Chondrocyte (in vitro differentiated cells): ENCODE data around the gene CEP162. TPM values are rescaled to one million over a fixed set of nuclear protein-coding genes. Genes with fewer than 3 reads are reported as not detected.
"Not testable (repeated sequence)": the region's sequence is repeated elsewhere in the genome, so short reads cannot be mapped to it uniquely, and the experiment has no call there.

Experiments used
- DNase-seq: peaks from one replicate; pipeline ENCODE4 v3.0.0; 2021; ENCODE audit warnings: mixed read lengths, low spot score
- H3K27ac Mint-ChIP-seq: one replicate; pipeline ENCODE4 v1.8.0; 2021; ENCODE audit warnings: mild to moderate bottlenecking, moderate library complexity, mixed read lengths; ENCODE audit not compliant: unreplicated experiment
- H3K27me3 Mint-ChIP-seq: 2 replicates; pipeline ENCODE4 v1.8.0; 2021; ENCODE audit warnings: low read depth, mixed read lengths
- H3K36me3 Mint-ChIP-seq: 2 replicates; pipeline ENCODE4 v1.8.0; 2021; ENCODE audit warnings: low read depth, mixed read lengths
- H3K4me1 Mint-ChIP-seq: 2 replicates; pipeline ENCODE4 v1.8.0; 2021; ENCODE audit warnings: low read depth, mild to moderate bottlenecking, mixed read lengths
- H3K4me3 Mint-ChIP-seq: one replicate; pipeline ENCODE4 v1.8.0; 2021; ENCODE audit warnings: mild to moderate bottlenecking, moderate library complexity, mixed read lengths; ENCODE audit not compliant: unreplicated experiment
- H3K9me3 Mint-ChIP-seq: 2 replicates; pipeline ENCODE4 v1.8.0; 2021; ENCODE audit warnings: low read depth, mixed read lengths
- total RNA-seq: library from RNA; stranded (reverse); gene quantifications from 3 replicates; pipeline ENCODE4 v1.2.1, GENCODE V29; 2021
- TF ChIP-seq, protein P1 (sequence below): fragments of 200-600 bp; sonication (generic); IDR thresholded peaks from 2 replicates; pipeline ENCODE4 v1.5.0; 2021; ENCODE audit warnings: antibody characterized with exemption, mild to moderate bottlenecking, moderate library complexity

The CEP162 gene
- total RNA-seq, 1 donor from 2014 or later, result 5.1 TPM

DNA sequence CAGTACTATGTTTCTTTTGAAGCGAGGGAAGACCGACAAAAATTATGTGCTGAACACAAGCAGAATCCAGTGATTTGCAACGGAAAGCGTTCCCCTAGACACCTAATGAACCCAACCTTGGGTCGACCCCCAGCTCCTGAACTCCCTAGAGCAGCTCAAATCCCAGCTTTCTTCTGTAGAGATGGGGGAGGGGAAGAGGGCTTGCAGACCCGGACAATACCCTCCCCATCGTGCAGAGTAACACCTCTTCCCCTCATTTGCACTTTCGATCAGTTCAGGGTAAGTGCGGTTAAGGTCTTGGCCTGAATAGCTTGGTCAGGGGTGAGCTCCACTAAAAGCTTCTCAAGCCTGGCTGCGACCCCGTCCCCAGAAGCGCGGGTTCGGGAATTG lies 404 bp downstream of the CEP162 start:
- peak overlapping the region; percentile 89 for H3K27ac Mint-ChIP-seq

DNA sequence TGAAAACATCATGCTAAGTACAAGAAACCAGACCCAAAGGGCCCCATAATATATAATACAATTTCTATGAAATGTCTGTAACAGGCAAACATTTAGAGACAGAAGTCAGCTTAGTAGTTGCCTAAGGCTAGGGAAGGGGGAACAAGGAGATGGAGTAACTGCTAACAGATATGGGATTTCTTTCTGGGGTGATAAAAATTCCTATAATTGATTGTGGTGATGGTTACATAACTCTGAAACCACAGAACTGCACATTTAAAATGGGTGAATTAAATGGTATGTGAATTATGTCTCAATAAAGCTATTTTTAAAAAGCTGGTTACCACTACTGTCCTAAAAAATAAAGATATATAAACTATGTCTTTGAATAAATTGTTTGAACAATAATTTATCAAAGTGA lies 3.2 kb downstream of the CEP162 start:
- peaks cover 18% of the 10 kb centered on the region for H3K4me1 Mint-ChIP-seq
- no peak for DNase-seq
- TF ChIP-seq, protein P1, sequence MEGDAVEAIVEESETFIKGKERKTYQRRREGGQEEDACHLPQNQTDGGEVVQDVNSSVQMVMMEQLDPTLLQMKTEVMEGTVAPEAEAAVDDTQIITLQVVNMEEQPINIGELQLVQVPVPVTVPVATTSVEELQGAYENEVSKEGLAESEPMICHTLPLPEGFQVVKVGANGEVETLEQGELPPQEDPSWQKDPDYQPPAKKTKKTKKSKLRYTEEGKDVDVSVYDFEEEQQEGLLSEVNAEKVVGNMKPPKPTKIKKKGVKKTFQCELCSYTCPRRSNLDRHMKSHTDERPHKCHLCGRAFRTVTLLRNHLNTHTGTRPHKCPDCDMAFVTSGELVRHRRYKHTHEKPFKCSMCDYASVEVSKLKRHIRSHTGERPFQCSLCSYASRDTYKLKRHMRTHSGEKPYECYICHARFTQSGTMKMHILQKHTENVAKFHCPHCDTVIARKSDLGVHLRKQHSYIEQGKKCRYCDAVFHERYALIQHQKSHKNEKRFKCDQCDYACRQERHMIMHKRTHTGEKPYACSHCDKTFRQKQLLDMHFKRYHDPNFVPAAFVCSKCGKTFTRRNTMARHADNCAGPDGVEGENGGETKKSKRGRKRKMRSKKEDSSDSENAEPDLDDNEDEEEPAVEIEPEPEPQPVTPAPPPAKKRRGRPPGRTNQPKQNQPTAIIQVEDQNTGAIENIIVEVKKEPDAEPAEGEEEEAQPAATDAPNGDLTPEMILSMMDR, result no peak
- H3K4me3 Mint-ChIP-seq, result no peak overlapping the region
- no peaks in the 10 kb centered on the region for H3K9me3 Mint-ChIP-seq
- no peak overlapping the region for H3K27ac Mint-ChIP-seq
- H3K27me3 Mint-ChIP-seq, result peaks cover 4% of the 10 kb centered on the region
- no peaks in the 10 kb centered on the region for H3K36me3 Mint-ChIP-seq

More for the DNA sequence above, 404 bp downstream of the CEP162 start:
- DNase-seq, result no peak
- Mint-ChIP-seq H3K9me3 (no peaks in the 10 kb centered on the region), H3K27me3 (peaks cover 22% of the 10 kb centered on the region), H3K4me1 (peaks cover 18% of the 10 kb centered on the region), H3K36me3 (no peaks in the 10 kb centered on the region), H3K4me3 (peak overlapping the region; percentile 96)
- TF ChIP-seq, protein P1, result no peak

DNA sequence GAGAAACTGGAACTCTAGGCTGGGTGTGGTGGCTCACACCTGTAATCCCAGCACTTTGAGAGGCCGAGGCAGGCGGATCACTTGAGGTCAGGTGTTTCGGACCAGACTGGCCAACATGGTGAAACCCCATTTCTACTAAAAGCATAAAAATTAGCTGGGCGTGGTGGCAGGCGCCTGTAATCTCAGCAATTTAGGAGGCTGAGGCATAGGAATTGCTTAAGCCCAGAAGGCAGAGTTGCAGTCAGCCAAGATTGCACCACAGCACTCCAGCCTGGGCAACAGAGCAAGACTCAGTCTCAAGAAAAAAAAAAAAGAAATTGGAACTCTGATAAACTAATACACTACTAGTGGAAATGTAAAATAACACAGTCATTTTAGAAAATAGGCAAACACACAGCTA lies 3.8 kb downstream of the CEP162 start:
- H3K27me3 Mint-ChIP-seq, H3K4me3 Mint-ChIP-seq, H3K27ac Mint-ChIP-seq, DNase-seq, H3K36me3 Mint-ChIP-seq, H3K9me3 Mint-ChIP-seq: not testable (repeated sequence)
- H3K4me1 Mint-ChIP-seq, result peaks cover 18% of the 10 kb centered on the region

DNA sequence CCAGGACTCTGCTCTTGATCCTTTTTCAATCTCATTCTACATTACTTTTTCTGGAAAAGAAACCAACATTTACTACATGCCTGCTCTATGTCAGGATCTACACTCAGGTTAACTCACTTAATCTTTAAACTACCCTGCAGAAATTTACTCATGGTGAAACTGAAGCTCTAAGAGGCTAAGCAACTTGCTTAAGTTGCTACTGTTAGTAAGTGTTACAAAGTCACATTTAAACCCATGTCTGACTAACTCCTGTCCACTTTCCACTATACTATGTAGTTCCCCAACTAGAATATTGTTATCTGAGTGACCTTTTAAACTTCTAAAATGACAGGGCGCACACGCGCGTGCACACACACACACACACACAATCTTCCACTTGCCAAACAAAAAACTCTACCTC lies 5.0 kb downstream of the CEP162 start:
- Mint-ChIP-seq H3K27ac (no peak overlapping the region), H3K36me3 (no peaks in the 10 kb centered on the region), H3K4me3 (no peak overlapping the region), H3K4me1 (peaks cover 15% of the 10 kb centered on the region), H3K9me3 (no peaks in the 10 kb centered on the region), H3K27me3 (no peaks in the 10 kb centered on the region)
- DNase-seq, result no peak
- TF ChIP-seq, protein P1, result no peak

DNA sequence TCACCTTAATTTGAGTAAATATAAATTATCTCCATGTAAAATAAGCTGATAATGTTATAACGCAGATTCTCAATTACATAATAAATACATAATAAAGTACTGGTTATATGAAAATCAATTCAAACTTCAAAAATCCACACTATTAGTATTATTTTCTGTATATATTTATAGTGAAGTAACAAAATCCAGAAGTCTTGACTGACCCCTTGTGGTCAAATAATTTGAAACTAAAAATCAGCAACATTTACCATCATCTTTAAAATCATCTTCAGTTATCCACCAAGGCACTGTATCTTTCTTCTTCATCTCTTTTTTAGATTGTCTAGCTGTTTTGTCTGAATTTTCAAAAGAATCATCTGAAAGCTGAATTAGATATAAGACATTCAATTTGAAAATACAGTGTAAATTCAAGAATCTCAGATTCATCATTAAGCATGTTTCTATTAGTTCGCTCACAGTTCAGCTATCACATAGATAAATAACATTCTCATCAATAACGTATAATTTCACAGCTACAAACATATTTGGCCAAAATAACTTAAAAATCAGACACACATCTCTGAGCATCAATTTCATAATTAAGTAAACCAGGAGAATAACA lies 6.5 kb downstream of the CEP162 start:
- no peak overlapping the region for H3K4me3 Mint-ChIP-seq
- TF ChIP-seq, protein P1, result peak; percentile 94
- H3K4me1 Mint-ChIP-seq, result peaks cover 7% of the 10 kb centered on the region
- no peaks in the 10 kb centered on the region for H3K27me3 Mint-ChIP-seq
- H3K9me3 Mint-ChIP-seq, result no peaks in the 10 kb centered on the region
- no peak for DNase-seq
- no peak overlapping the region for H3K27ac Mint-ChIP-seq
- H3K36me3 Mint-ChIP-seq, result no peaks in the 10 kb centered on the region

DNA sequence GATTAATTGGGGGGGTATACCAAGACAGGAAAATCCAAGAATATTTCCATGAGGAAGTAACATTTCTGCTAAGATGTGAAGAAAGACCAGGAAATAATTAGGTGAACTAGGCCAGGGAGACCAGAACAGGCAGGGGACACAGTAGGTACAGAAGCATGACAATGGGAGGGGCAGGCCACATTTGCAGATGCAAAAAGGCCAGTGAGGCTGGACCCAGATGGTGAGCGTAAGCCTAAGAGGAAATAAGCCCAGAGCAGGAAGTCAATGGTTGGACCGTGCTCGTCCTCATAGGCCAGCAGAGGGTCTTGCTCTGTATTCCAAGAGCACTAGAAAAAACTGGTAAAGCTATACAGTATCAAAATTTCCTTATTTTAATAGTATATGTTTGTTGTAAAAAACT lies 9.4 kb downstream of the CEP162 start:
- Mint-ChIP-seq H3K9me3 (no peaks in the 10 kb centered on the region), H3K27ac (no peak overlapping the region), H3K27me3 (no peaks in the 10 kb centered on the region), H3K4me1 (no peaks in the 10 kb centered on the region), H3K4me3 (no peak overlapping the region), H3K36me3 (no peaks in the 10 kb centered on the region)
- DNase-seq, result no peak
- TF ChIP-seq, protein P1, result no peak
